ENCODE data around the gene FUT8. TPM values are rescaled to one million over a fixed set of nuclear protein-coding genes. Genes with fewer than 3 reads are reported as not detected.
A peak's percentile ranks its signal among the peaks of the same experiment; 100 is the strongest.

FUT8 gene
- total and polyA plus RNA-seq, 2 donors (not counting 1 experiment from before 2014, with no cell fraction given) = 13.2 to 91.8 TPM

DNA sequence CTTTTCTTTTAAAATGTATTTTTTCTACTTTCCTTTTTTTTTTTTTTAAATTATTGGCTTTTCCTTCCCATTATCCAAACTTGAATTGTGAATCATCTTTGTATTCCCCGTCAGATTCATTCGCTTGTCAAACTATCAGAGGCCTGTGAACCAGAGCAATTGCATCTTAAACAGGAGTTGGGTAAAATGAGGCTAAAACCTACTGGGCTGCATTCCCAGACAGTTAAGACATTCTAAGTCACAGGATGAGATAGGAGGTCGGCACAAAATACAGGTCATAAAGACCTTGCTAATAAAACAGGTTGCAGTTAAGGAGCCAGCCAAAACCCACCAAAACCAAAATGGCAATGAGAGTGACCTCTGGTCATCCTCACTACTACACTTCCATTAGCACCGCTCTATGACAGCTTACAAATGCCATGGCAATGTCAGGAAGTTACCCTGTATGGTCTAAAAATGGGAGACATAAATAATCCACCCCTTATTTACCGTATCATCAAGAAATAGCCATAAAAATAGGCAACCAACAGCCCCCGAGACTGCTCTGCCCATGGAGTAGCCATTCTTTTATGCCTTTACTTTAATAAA lies 19.9 kb downstream of the FUT8 start:
- no peak for DNase-seq
- no peak overlapping the region for H2AFZ ChIP-seq (ENCODE audit: insufficient read depth, low read depth, low read length, poor library complexity, severe bottlenecking)
- WGBS (ENCODE audit: insufficient coverage) = 98% methylated on average over 4 of the region's 6 CpGs
- Mint-ChIP-seq H3K9me3 (ENCODE audit: insufficient read depth) (peaks cover 2% of the 10 kb centered on the region), H3K4me1 (peaks cover 58% of the 10 kb centered on the region), H3K4me3 (peak overlapping the region; percentile 52), H3K27me3 (no peaks in the 10 kb centered on the region), H3K27ac (no peak overlapping the region)
- H4K20me1 ChIP-seq (ENCODE audit: control insufficient read depth, insufficient read depth, low read length, poor library complexity, severe bottlenecking) = peaks cover 24% of the 10 kb centered on the region
- ATAC-seq (ENCODE audit: low read depth) = no peak
- peaks cover 97% of the 10 kb centered on the region for H3K79me2 ChIP-seq (ENCODE audit: control insufficient read depth, insufficient read depth, low read length)
- H3K27ac ChIP-seq (ENCODE audit: low read length in 2 of 2) = peak overlapping the region in 1 of 2 donors; percentile 52
- intact Hi-C loops (cut with micrococcal nuclease) = no loop called here
- no peaks in the 10 kb centered on the region for H3K27me3 ChIP-seq (replicated peaks in 1 of 4; ENCODE audit: control extremely low read depth in 1 of 4, control insufficient read depth in 3 of 4, insufficient read depth in 4 of 4, low read length in 3 of 4)
- no peak overlapping the region for H3K4me3 ChIP-seq (ENCODE audit: control extremely low read depth in 1 of 5, extremely low read depth in 1 of 5, insufficient read depth in 1 of 5, low read depth in 2 of 5, low read length in 4 of 5)
- peaks cover 5 to 9% (median 8%) of the 10 kb centered on the region in 3 donors for H3K9me3 ChIP-seq (ENCODE audit: control extremely low read depth in 1 of 3, control insufficient read depth in 2 of 3, insufficient read depth in 1 of 3, low read length in 2 of 3)
- H3K36me3 ChIP-seq (replicated peaks in 1 of 2; ENCODE audit: control extremely low read depth in 1 of 2, control insufficient read depth in 1 of 2, extremely low read depth in 1 of 2, insufficient read depth in 2 of 2, low read length in 1 of 2) = peaks cover 5 to 9% of the 10 kb centered on the region in 2 experiments
- peak overlapping the region; percentile 24 for H3K4me2 ChIP-seq (replicated peaks; ENCODE audit: low read depth, low read length, poor library complexity, severe bottlenecking)
- peak overlapping the region; percentile 20 for H3K9ac ChIP-seq (ENCODE audit: low read length)
- ChIA-PET POLR2A (no interaction called here), CTCF (interaction anchor here (2.0 kb wide), 1 partner anchor 18 kb away, joined by 12 read pairs; no protein-coding TSS in a partner anchor)
- peaks cover 19 to 24% of the 10 kb centered on the region in 2 donors for H3K4me1 ChIP-seq (ENCODE audit: control insufficient read depth in 2 of 2, insufficient read depth in 2 of 2, low read length in 2 of 2)
- TF ChIP-seq, protein P1, sequence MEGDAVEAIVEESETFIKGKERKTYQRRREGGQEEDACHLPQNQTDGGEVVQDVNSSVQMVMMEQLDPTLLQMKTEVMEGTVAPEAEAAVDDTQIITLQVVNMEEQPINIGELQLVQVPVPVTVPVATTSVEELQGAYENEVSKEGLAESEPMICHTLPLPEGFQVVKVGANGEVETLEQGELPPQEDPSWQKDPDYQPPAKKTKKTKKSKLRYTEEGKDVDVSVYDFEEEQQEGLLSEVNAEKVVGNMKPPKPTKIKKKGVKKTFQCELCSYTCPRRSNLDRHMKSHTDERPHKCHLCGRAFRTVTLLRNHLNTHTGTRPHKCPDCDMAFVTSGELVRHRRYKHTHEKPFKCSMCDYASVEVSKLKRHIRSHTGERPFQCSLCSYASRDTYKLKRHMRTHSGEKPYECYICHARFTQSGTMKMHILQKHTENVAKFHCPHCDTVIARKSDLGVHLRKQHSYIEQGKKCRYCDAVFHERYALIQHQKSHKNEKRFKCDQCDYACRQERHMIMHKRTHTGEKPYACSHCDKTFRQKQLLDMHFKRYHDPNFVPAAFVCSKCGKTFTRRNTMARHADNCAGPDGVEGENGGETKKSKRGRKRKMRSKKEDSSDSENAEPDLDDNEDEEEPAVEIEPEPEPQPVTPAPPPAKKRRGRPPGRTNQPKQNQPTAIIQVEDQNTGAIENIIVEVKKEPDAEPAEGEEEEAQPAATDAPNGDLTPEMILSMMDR (IDR thresholded peaks at IDR 0.05) = no peak
- TF ChIP-seq EZH2 (IDR thresholded peaks at IDR 0.05; ENCODE audit: borderline replicate concordance, insufficient read depth, low read depth, low read length, poor library complexity, severe bottlenecking) = no peak

DNA sequence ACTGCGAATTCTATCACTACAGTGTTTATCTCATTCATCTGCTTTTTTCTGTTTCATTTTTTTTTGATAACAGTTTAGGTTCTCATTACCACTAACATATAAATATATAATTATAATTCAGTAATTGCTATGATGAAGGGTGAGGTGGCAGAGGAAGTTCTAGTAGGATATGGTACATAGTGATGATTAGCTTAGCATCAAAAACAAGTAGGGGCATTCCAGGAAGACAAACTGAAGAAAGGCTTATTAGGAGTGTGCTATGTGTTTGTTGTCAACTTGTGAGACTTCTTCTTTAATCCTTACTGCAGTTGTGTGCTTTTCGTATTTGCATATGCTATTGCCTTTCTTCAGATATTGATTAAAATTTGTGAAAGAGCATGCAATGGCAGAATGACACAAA lies 20.6 kb downstream of the FUT8 start:
- ChIA-PET CTCF (interaction anchor here (1.7 to 2.0 kb wide), 2 partner anchors 18 to 391 kb away, joined by 4 to 12 read pairs; no protein-coding TSS in a partner anchor), POLR2A (interaction anchor here (0.5 to 0.9 kb wide), 2 partner anchors 8 to 9 kb away, joined by 3 to 11 read pairs; no protein-coding TSS in a partner anchor)
- H3K9ac ChIP-seq (ENCODE audit: low read length) = peak overlapping the region; percentile 20
- H3K79me2 ChIP-seq (ENCODE audit: control insufficient read depth, insufficient read depth, low read length) = peaks cover 97% of the 10 kb centered on the region
- intact Hi-C loops (cut with micrococcal nuclease) = no loop called here
- H3K27me3 Mint-ChIP-seq = no peaks in the 10 kb centered on the region
- H3K27ac ChIP-seq (ENCODE audit: low read length in 2 of 2) = peak overlapping the region; percentile 13 to 52
- TF ChIP-seq, protein P1 (IDR thresholded peaks at IDR 0.05) = no peak
- TF ChIP-seq EZH2 (IDR thresholded peaks at IDR 0.05; ENCODE audit: borderline replicate concordance, insufficient read depth, low read depth, low read length, poor library complexity, severe bottlenecking) = no peak
- H3K4me3 Mint-ChIP-seq = peak overlapping the region; percentile 13
- peaks cover 20% of the 10 kb centered on the region for H4K20me1 ChIP-seq (ENCODE audit: control insufficient read depth, insufficient read depth, low read length, poor library complexity, severe bottlenecking)
- H3K27me3 ChIP-seq (replicated peaks in 1 of 4; ENCODE audit: control extremely low read depth in 1 of 4, control insufficient read depth in 3 of 4, insufficient read depth in 4 of 4, low read length in 3 of 4) = no peaks in the 10 kb centered on the region
- peaks cover 20 to 31% of the 10 kb centered on the region in 2 donors for H3K4me1 ChIP-seq (ENCODE audit: control insufficient read depth in 2 of 2, insufficient read depth in 2 of 2, low read length in 2 of 2)
- H3K4me2 ChIP-seq (replicated peaks; ENCODE audit: low read depth, low read length, poor library complexity, severe bottlenecking) = peak overlapping the region; percentile 31
- peaks cover 5 to 9% (median 8%) of the 10 kb centered on the region in 3 donors for H3K9me3 ChIP-seq (ENCODE audit: control extremely low read depth in 1 of 3, control insufficient read depth in 2 of 3, insufficient read depth in 1 of 3, low read length in 2 of 3)
- no peak for DNase-seq
- ATAC-seq (ENCODE audit: low read depth) = peak; percentile 53
- no peak overlapping the region for H2AFZ ChIP-seq (ENCODE audit: insufficient read depth, low read depth, low read length, poor library complexity, severe bottlenecking)
- H3K36me3 ChIP-seq (replicated peaks in 1 of 2; ENCODE audit: control extremely low read depth in 1 of 2, control insufficient read depth in 1 of 2, extremely low read depth in 1 of 2, insufficient read depth in 2 of 2, low read length in 1 of 2) = peaks cover 5 to 9% of the 10 kb centered on the region in 2 experiments
- H3K9me3 Mint-ChIP-seq (ENCODE audit: insufficient read depth) = peaks cover 2% of the 10 kb centered on the region
- WGBS (ENCODE audit: insufficient coverage) = no CpG with 5 or more reads among the region's 2 CpGs
- H3K4me1 Mint-ChIP-seq = peaks cover 59% of the 10 kb centered on the region
- H3K27ac Mint-ChIP-seq = peak overlapping the region; percentile 70
- no peak overlapping the region for H3K4me3 ChIP-seq (ENCODE audit: control extremely low read depth in 1 of 5, extremely low read depth in 1 of 5, insufficient read depth in 1 of 5, low read depth in 2 of 5, low read length in 4 of 5)
